Astrocyte (in vitro differentiated cells and primary cell): ENCODE measurements around the gene KCNG4.

ENCODE experiments used
- CTCF ChIP-seq: IDR thresholded peaks from 2 replicates; pipeline ENCODE4 v1.5.1; 2011; ENCODE audit warnings: low read depth, mild to moderate bottlenecking, inconsistent platforms, low read length, moderate library complexity; ENCODE audit not compliant: insufficient read depth
- EZH2 ChIP-seq: IDR thresholded peaks from 2 replicates; pipeline ENCODE4 v1.6.1; 2012; ENCODE audit warnings: mild to moderate bottlenecking, low read length, inconsistent platforms; ENCODE audit not compliant: insufficient read depth

GRCh38 chr16:84272740-84273320, 33.0 kb upstream of the KCNG4 start:
- no peak for TF ChIP-seq CTCF
- no peak for TF ChIP-seq EZH2
